K562 (cell line): ENCODE data around the gene RBM4B. TPM values are rescaled to one million over a fixed set of nuclear protein-coding genes. Genes with fewer than 3 reads are reported as not detected.

Source experiments
- ARID1B ChIP-seq: fragments of 450-650 bp; IDR thresholded peaks from 2 replicates; pipeline ENCODE4 v1.6.1; 2016; ENCODE audit warnings: antibody characterized with exemption, mild to moderate bottlenecking, inconsistent platforms
- ATF2 ChIP-seq: sonication (generic); formaldehyde crosslinking; IDR thresholded peaks from 2 replicates; pipeline ENCODE4 v1.8.1; 2022; ENCODE audit warnings: missing genetic modification reagents
- CC2D1A ChIP-seq: fragments of 450-650 bp; IDR thresholded peaks from 2 replicates; pipeline ENCODE4 v1.6.1; 2017; ENCODE audit warnings: mild to moderate bottlenecking
- FOS ChIP-seq: IDR thresholded peaks from 3 replicates; pipeline ENCODE4 v1.6.1; 2011; ENCODE audit not compliant: insufficient read length; ENCODE audit errors: extremely low read depth
- FOXA3 ChIP-seq, 2 experiments: fragments of 450-650 bp in 1 of 2; sonication (generic) in 1 of 2; formaldehyde crosslinking; IDR thresholded peaks in 1 of 2; conservative IDR thresholded peaks in 1 of 2; 2 replicates each; pipeline versions ENCODE4 v1.4.0 to v1.8.0; 2020 to 2022; ENCODE audit warnings: mild to moderate bottlenecking in 2 of 2, missing genetic modification reagents in 1 of 2
- FOXJ2 ChIP-seq: fragments of 200-800 bp; sonication (Bioruptor generic); IDR thresholded peaks from 2 replicates; pipeline ENCODE4 v1.6.1; 2016; ENCODE audit warnings: missing genetic modification characterization, missing compliant biosample characterization
- FOXK1 ChIP-seq: sonication (generic); formaldehyde crosslinking; IDR thresholded peaks from 2 replicates; pipeline ENCODE4 v1.8.0; 2022; ENCODE audit warnings: missing genetic modification reagents, mild to moderate bottlenecking, borderline replicate concordance
- KLF16 ChIP-seq: IDR thresholded peaks from 2 replicates; pipeline ENCODE4 v1.6.1; 2016; ENCODE audit warnings: antibody characterized with exemption
- MAFG ChIP-seq: fragments of 450-650 bp; conservative IDR thresholded peaks from 2 replicates; pipeline ENCODE4 v1.6.1; 2016; ENCODE audit warnings: missing genetic modification characterization, missing compliant biosample characterization
- MECOM ChIP-seq: fragments of 250-450 bp; sonication (Bioruptor Pico); IDR thresholded peaks from 2 replicates; pipeline ENCODE4 v1.8.0; 2022; ENCODE audit warnings: inconsistent platforms
- MTA1 ChIP-seq: fragments of 450-650 bp; IDR thresholded peaks from 2 replicates; pipeline ENCODE4 v1.6.1; 2017; ENCODE audit warnings: borderline replicate concordance
- PHF20 ChIP-seq: fragments of 450-650 bp; IDR thresholded peaks from 2 replicates; pipeline ENCODE4 v1.6.1; 2018; ENCODE audit not compliant: partially characterized antibody
- PURB ChIP-seq: sonication (generic); formaldehyde crosslinking; IDR thresholded peaks from 2 replicates; pipeline ENCODE4 v1.9.0; 2021; ENCODE audit warnings: low read depth, mild to moderate bottlenecking, missing genetic modification reagents
- SMARCE1 ChIP-seq: fragments of 450-650 bp; IDR thresholded peaks from 2 replicates; pipeline ENCODE4 v1.7.1; 2016; ENCODE audit warnings: mild to moderate bottlenecking
- SNRNP70 ChIP-seq: fragments of 200-400 bp; formaldehyde crosslinking; optimal IDR thresholded peaks from 2 replicates; pipeline ENCODE3; 2017; ENCODE audit warnings: low read depth, low read length
- STAG1 ChIP-seq: sonication (generic); formaldehyde crosslinking; IDR thresholded peaks from 2 replicates; pipeline ENCODE4 v1.5.0; 2020; ENCODE audit warnings: missing genetic modification reagents, borderline replicate concordance
- TARDBP ChIP-seq: fragments of 450-650 bp; IDR thresholded peaks from 2 replicates; pipeline ENCODE4 v1.6.1; 2016
- ZBTB1 ChIP-seq: sonication (generic); formaldehyde crosslinking; IDR thresholded peaks from 2 replicates; pipeline ENCODE4 v1.8.1; 2023; ENCODE audit warnings: missing genetic modification reagents, low read depth, mild to moderate bottlenecking, borderline replicate concordance
- ZNF217 ChIP-seq: sonication (generic); formaldehyde crosslinking; IDR thresholded peaks from 2 replicates; pipeline ENCODE4 v1.8.0; 2022; ENCODE audit warnings: mild to moderate bottlenecking, missing genetic modification reagents
- ZNF561 ChIP-seq: fragments of 450-650 bp; formaldehyde crosslinking; conservative IDR thresholded peaks from 2 replicates; pipeline ENCODE4 v1.4.0; 2020; ENCODE audit warnings: mild to moderate bottlenecking, moderate library complexity
- polyA plus RNA-seq, 8 experiments: library from polyadenylated mRNA; depleted of rRNA in 4 of 8; stranded (reverse) in 5 of 8; unstranded in 3 of 8; fragments of >200 nt; fragmentation: Nextera tagmentation in 2 of 8; fragmentation: Illumina TruSeq in 1 of 8; extraction: Ambion mirVana in 2 of 8; extraction: Trizol in 1 of 8; gene quantifications; 2 replicates each; pipeline versions ENCODE4 v1.2.1 to v1.2.3, GENCODE V29; 2011 to 2014; ENCODE audit warnings: inconsistent platforms in 1 of 8, missing spikeins in 1 of 8
- total RNA-seq, 7 experiments: library from RNA; depleted of rRNA in 6 of 7; stranded (reverse); fragments of >200 nt in 6 of 7; fragmentation: Illumina TruSeq in 2 of 7; extraction: Trizol in 2 of 7; gene quantifications; 2 replicates each; pipeline versions ENCODE4 v1.2.1 to v1.2.3, GENCODE V29; 2011 to 2021; ENCODE audit warnings: low replicate concordance in 1 of 7
- TF ChIP-seq, protein P1 (sequence below): sonication (generic); formaldehyde crosslinking; IDR thresholded peaks from 2 replicates; pipeline ENCODE4 v1.8.0; 2023; ENCODE audit warnings: mild to moderate bottlenecking, missing genetic modification reagents
- TF ChIP-seq, protein P2 (sequence below): sonication (generic); formaldehyde crosslinking; IDR thresholded peaks from 2 replicates; pipeline ENCODE4 v1.8.0; 2022; ENCODE audit warnings: mild to moderate bottlenecking, missing genetic modification reagents

RBM4B gene
- total and polyA plus RNA-seq, 9 of the 15 experiments (the other 6 are each of a cell fraction or from before 2014, with no cell fraction given), result 14.6 to 39.9 (median 23.3) TPM

DNA sequence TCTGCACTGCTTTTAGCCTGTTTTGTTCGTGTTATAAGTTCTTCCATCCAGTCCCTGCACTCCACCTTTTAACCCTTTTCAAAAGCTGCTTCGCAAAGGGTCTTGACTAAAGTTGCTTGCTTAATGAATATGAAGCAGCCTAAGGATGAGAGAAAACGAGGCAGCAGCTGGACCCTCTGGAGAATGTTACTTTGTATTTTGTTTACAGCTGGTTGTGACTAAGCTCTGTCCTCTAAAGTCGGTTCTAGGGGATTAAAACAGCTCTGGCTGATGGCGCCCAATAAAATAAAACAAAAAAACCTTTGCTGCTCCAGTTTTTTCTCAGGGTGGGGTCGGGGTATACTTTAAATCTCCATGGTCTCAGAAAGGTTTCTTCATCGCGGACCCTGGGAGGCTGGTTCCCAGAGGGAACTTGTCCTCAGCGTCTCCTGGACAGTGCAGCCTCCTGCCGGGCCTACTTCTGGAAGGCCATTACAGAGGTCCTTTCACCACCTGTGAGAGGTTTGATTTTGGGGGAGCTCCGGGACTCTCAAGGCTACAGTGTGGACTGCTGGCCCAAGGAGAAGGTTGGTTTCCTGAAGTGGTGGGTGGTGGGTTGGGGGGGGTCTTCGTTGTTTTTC lies 40.0 kb downstream of the RBM4B start (continued):
- TF ChIP-seq ATF2 (CRISPR knock-in tag) (no peak), FOXK1 (CRISPR knock-in tag) (no peak), SMARCE1 (0 out of 2 replicates have a peak, but pooled peaks have one; percentile 16), FOS (no peak), MECOM (CRISPR knock-in tag) (0 out of 2 replicates have a peak, but pooled peaks have one; percentile 44), FOXJ2 (no peak), ZBTB1 (CRISPR knock-in tag) (0 out of 2 replicates have a peak, but pooled peaks have one; percentile 36), ZNF561 (no peak), STAG1 (CRISPR knock-in tag) (no peak), TARDBP (no peak), MAFG (tag) (no peak), KLF16 (no peak), MTA1 (peak; percentile 13; the same call in 1 of the 2 replicates), PHF20 (no peak), ZNF217 (CRISPR knock-in tag) (no peak), CC2D1A (peak; percentile 10; the same call in 1 of the 2 replicates), PURB (no peak), SNRNP70 (no peak), FOXA3 (CRISPR knock-in tag; conservative IDR thresholded peaks at IDR 0.05 in 1 of 2, IDR thresholded peaks at IDR 0.05 in 1 of 2) (0 out of 4 replicates have a peak, but pooled peaks of 1 of the 2 experiments have one; percentile 27), ARID1B (0 out of 2 replicates have a peak, but pooled peaks have one; percentile 10)
- TF ChIP-seq, protein P1, sequence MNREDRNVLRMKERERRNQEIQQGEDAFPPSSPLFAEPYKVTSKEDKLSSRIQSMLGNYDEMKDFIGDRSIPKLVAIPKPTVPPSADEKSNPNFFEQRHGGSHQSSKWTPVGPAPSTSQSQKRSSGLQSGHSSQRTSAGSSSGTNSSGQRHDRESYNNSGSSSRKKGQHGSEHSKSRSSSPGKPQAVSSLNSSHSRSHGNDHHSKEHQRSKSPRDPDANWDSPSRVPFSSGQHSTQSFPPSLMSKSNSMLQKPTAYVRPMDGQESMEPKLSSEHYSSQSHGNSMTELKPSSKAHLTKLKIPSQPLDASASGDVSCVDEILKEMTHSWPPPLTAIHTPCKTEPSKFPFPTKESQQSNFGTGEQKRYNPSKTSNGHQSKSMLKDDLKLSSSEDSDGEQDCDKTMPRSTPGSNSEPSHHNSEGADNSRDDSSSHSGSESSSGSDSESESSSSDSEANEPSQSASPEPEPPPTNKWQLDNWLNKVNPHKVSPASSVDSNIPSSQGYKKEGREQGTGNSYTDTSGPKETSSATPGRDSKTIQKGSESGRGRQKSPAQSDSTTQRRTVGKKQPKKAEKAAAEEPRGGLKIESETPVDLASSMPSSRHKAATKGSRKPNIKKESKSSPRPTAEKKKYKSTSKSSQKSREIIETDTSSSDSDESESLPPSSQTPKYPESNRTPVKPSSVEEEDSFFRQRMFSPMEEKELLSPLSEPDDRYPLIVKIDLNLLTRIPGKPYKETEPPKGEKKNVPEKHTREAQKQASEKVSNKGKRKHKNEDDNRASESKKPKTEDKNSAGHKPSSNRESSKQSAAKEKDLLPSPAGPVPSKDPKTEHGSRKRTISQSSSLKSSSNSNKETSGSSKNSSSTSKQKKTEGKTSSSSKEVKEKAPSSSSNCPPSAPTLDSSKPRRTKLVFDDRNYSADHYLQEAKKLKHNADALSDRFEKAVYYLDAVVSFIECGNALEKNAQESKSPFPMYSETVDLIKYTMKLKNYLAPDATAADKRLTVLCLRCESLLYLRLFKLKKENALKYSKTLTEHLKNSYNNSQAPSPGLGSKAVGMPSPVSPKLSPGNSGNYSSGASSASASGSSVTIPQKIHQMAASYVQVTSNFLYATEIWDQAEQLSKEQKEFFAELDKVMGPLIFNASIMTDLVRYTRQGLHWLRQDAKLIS, result 0 out of 2 replicates have a peak, but pooled peaks have one; percentile 49
- TF ChIP-seq, protein P2, sequence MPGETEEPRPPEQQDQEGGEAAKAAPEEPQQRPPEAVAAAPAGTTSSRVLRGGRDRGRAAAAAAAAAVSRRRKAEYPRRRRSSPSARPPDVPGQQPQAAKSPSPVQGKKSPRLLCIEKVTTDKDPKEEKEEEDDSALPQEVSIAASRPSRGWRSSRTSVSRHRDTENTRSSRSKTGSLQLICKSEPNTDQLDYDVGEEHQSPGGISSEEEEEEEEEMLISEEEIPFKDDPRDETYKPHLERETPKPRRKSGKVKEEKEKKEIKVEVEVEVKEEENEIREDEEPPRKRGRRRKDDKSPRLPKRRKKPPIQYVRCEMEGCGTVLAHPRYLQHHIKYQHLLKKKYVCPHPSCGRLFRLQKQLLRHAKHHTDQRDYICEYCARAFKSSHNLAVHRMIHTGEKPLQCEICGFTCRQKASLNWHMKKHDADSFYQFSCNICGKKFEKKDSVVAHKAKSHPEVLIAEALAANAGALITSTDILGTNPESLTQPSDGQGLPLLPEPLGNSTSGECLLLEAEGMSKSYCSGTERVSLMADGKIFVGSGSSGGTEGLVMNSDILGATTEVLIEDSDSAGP (CRISPR knock-in tag), result no peak
